ENCODE measurements around the gene HERC6.
"Not testable (repeated sequence)": the region's sequence is repeated elsewhere in the genome, so short reads cannot be mapped to it uniquely, and the experiment has no call there.

The HERC6 gene

GRCh38 chr4:88360791-88361190, 17.9 kb upstream of the HERC6 start:
- TF ChIP-seq POLR2A (IDR thresholded peaks at IDR 0.05; ENCODE audit: low read length) (no peak), GATA1 (IDR thresholded peaks at IDR 0.05; ENCODE audit: low read depth, low read length) (no peak)
- DNase-seq = no peak

- DNase-seq = not testable (repeated sequence)
Observed at GRCh38 chr4:88361217-88361773, 17.4 kb upstream of the HERC6 start.

DNA sequence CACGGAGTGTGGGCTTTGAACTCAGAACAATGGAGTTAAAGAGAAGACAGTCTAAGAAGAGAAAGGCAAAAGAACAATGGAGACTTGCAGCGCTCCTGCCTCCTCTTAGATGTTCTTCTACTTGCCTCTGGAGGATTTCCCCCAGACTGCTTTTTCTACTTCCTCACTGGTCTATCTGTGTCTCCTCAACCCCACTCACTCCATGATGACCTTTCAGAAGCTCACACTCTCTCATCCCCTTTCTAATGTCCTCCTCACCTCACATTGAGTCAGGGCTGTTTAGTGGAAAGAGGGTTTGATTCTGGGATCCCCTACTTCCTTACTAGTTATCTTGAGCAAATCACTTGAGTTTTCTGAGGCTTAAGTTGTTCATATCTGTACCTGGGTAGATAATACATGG, 12.2 kb upstream of the HERC6 start:
- no peak for TF ChIP-seq GATA1 (IDR thresholded peaks at IDR 0.05; ENCODE audit: low read depth, low read length)
- DNase-seq = no peak

DNA sequence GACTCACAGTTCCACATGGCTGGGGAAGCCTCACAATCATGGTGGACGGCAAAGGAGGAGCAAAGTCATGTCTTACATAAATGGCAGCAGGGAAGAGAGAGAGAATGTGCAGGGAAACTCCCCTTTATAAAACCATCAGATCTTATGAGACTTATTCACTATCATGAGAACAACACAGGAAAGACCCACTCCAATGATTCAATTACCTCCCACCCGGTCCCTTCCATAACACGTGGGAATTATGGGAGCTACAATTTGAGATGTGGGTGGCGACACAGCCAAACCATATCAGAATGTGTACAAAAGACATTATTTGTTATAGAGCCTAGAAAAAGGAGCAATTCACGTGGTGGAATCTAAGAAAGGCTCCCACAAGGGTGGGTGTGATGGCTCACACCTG, 10.8 kb upstream of the HERC6 start:
- TF ChIP-seq POLR2A (IDR thresholded peaks at IDR 0.05; ENCODE audit: low read length) (no peak), GATA1 (IDR thresholded peaks at IDR 0.05; ENCODE audit: low read depth, low read length) (no peak)

DNA sequence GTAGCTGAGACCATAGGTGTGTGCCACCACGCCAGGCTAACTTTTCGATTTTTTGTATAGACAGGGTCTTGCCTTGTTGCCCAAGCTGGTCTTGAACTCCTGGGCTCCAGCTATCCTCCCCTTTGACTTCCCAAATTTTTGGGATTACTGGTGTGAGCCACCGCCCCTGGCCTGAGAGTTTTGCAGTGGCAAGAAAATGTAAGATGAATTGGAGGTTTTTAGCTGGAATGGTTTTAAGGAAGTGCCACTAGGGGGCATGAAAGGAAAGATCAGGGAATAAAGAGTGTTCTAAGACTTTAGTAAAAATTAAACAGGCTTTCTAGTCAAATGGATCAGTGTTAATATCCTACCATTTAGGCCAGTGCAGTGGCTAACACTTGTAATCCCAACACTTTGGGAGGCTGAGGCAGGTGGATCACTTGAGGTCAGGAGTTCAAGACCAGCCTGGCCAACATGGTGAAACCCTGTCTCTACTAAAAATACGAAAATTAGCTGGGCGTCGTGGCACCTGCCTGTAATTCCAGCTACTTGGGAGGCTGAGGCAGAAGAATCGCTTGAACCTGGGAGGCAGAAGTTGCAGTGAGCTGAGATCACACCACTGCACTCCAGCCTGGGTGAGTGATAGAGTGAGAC, 9.4 kb upstream of the HERC6 start:
- peak; percentile 26 to 50 for DNase-seq

More for the DNA sequence above, 10.8 kb upstream of the HERC6 start:
- no peak for DNase-seq

DNA sequence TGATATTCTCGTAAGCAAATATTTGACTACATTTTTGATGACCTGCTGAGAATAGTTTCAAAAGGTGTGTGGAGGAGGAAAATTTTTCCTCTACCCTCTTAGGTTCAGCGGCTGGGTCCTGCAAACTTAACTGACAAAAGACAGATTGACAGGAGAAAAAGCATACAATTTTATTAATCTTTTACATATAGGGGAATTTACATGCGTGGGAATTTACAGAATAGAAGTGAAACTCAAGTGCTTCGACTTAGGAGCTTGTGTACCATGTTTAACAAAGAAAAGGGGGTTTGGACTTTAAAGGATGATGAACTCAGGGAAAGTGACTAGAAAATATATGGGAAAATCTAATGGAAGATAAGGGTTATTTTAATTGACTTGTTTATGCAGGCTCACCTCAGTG, 2.5 kb downstream of the HERC6 start:
- TF ChIP-seq GATA1 (IDR thresholded peaks at IDR 0.05; ENCODE audit: low read depth, low read length) (no peak), POLR2A (IDR thresholded peaks at IDR 0.05; ENCODE audit: low read length) (no peak)
- no peak for DNase-seq

DNA sequence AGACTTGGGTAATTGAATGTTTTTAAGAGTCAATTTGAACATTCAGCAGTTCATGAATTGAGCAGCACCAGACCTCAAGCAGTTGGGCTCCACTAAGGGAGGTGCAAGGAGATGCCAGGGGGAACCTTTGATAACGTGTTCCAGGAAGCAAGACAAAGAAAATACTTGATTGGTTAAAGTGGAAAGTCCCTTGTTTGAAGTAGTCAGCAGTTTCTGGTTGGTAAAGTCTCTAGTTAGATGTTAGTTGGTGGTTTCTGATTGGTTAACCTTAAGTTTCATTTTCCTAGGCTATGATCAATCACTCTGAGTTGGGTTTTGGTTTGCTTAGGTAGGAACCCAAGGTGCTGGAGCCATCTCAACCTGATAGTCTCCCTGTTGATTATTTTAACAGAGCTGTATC, 4.0 kb downstream of the HERC6 start:
- no peak for TF ChIP-seq GATA1 (IDR thresholded peaks at IDR 0.05; ENCODE audit: low read depth, low read length)

DNA sequence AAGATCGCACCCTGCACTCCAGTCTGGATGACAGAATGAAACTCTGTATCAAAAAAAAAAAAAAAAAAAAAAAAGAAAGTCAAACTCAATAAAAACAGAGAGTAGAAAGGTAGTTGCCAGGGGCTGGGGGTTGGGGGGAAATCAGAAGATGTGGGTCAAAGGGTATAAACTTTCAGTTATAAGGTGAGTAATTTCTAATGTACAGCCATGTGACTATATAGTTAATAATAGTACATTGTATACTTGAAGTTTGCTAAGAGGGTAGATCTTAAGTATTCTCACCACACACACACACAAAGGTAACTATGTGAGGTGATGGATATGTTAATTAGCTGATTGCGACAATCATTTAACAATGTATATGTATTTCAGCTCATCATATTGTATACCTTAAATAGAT, 11.5 kb downstream of the HERC6 start:
- TF ChIP-seq GATA1 (IDR thresholded peaks at IDR 0.05; ENCODE audit: low read depth, low read length) (no peak), POLR2A (IDR thresholded peaks at IDR 0.05; ENCODE audit: low read length) (no peak)
- DNase-seq = no peak

More for the DNA sequence above, 4.0 kb downstream of the HERC6 start:
- no peak for DNase-seq

DNA sequence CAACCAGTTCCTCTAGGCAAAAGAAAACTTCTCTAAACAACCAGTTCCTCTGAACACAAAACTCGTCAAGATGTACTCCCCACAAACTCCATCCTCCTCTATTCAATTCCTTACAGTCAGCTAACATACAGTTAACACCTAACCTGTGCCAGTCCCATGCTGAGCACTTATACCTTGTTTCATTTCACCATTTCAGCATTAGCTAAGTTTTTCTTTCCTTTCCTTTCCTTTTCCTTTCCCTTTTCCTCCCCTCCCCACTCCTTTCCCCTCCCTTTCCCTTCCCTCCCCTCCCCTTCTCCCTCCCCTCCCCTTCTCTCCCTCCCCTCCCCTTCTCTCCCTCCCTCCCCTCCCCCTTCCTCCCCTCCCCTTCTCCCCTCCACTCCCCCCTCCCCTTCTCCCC, 13.1 kb downstream of the HERC6 start:
- no peak for DNase-seq
- TF ChIP-seq POLR2A (IDR thresholded peaks at IDR 0.05; ENCODE audit: low read length) = no peak
- no peak for TF ChIP-seq GATA1 (IDR thresholded peaks at IDR 0.05; ENCODE audit: low read depth, low read length)

DNA sequence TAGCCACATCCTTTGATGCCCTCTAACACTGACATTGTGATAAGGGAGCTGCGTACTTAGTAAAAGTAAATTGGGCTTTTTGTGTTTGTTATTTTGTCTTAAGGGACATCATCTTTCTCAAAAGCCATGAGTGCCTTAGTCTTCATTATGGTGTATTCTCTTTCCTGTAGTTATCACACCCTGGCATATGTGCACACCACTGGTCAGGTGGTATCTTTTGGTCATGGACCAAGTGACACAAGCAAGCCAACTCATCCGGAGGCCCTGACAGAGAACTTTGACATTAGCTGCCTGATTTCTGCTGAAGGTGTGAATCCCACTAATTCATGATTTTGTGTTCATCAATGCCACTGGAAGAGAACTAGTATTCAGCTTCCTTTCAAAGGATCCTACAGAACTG, 18.0 kb downstream of the HERC6 start:
- peak; percentile 25 to 49 for DNase-seq
- TF ChIP-seq POLR2A (IDR thresholded peaks at IDR 0.05; ENCODE audit: low read length) (no peak), GATA1 (IDR thresholded peaks at IDR 0.05; ENCODE audit: low read depth, low read length) (no peak)

GRCh38 chr4:88398381-88398780, 19.7 kb downstream of the HERC6 start:
- no peak for DNase-seq
- TF ChIP-seq POLR2A (IDR thresholded peaks at IDR 0.05; ENCODE audit: low read length) (no peak), GATA1 (IDR thresholded peaks at IDR 0.05; ENCODE audit: low read depth, low read length) (no peak)

DNA sequence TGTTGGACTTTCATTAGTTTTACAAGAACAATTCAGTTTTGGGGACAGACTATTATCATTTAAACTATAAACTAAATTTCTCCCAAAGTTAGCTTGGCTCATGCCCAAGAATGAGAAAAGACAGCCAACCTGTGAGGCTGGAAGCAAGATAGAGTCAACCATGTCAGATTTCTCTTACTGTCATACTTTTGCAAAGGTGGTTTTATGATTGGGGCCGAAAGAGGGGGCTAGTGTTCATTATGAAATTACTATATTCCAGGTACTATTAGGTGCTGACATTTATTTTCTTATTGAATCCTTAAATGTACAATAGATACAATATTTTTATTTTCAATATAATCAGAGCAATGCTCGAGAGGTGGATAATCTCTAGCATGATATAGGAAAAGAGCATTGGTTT, 30.6 kb downstream of the HERC6 start:
- no peak for DNase-seq

DNA sequence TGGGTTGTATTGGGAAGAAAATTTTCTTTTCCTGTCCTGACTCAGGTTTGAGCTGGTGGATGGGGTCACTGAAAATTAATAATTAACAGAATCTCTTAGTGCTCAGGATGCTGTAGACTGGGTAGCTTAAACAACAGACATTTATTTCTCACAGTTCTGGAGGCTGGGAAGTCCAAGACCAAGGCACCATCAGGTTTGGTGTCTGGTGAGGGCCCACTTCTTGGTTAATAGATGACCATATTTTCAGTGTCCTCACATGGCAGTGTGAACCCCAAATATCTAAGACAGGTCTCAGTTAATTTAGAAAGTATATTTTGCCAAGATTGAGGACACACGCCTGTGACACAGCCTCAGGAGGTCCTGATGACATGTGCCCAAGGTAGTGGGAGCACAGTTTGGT, 31.1 kb downstream of the HERC6 start:
- TF ChIP-seq GATA1 (IDR thresholded peaks at IDR 0.05; ENCODE audit: low read depth, low read length) (no peak), POLR2A (IDR thresholded peaks at IDR 0.05; ENCODE audit: low read length) (no peak)
- no peak for DNase-seq

More for the DNA sequence above, 30.6 kb downstream of the HERC6 start:
- no peak for TF ChIP-seq GATA1 (IDR thresholded peaks at IDR 0.05; ENCODE audit: low read depth, low read length)
- TF ChIP-seq POLR2A (IDR thresholded peaks at IDR 0.05; ENCODE audit: low read length) = no peak

DNA sequence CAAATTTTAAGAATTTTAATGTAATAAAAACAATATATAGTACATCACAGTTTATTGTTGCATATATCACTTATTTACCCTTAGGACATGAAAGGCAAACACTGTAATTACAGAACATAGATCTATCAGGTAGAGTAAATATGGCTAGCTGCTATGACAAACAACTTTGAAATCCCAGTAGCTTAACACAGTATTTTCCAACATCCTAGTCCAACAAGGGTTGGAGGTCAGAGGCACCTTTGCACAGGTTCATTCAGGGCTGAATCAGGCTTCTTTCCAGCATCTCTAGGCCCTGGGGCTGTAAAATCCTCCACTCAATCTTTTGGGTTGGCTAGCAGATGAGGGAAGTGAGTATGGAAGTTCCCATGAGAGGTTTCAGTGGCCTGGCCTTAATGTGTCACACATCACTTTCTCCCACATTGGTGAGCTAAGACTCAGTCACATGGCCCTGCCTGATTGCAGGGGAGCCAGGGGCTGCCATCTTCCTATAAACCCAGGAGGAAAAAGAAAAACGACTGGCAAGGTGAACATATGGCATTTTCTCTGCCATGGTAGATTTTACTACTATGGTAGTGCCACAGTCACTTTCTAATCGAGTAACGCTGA, 32.9 kb downstream of the HERC6 start:
- DNase-seq = no peak
- TF ChIP-seq POLR2A (IDR thresholded peaks at IDR 0.05; ENCODE audit: low read length) (no peak), GATA1 (IDR thresholded peaks at IDR 0.05; ENCODE audit: low read depth, low read length) (no peak)

- TF ChIP-seq GATA1 (IDR thresholded peaks at IDR 0.05; ENCODE audit: low read depth, low read length) (no peak), POLR2A (IDR thresholded peaks at IDR 0.05; ENCODE audit: low read length) (no peak)
- peak; percentile 22 to 73 for DNase-seq
Observed at GRCh38 chr4:88413801-88414200, 35.1 kb downstream of the HERC6 start.
